Stomach (tissue), 9 donors: ENCODE data around the gene RAPGEF1. TPM values are rescaled to one million over a fixed set of nuclear protein-coding genes. Genes with fewer than 3 reads are reported as not detected.
A peak's percentile ranks its signal among the peaks of the same experiment; 100 is the strongest.

Experiments used
- DNase-seq, 2 donors: peaks; one replicate each; pipeline versions ENCODE4 v3.0.0 to v3.0.0-alpha.2; 2013 to 2019
- H3K27ac ChIP-seq, 5 donors: fragments of 200-600 bp in 4 of 5; sonication (generic) in 4 of 5; one replicate each; pipeline ENCODE4 v1.5.1; 2013 to 2019; ENCODE audit warnings: mild to moderate bottlenecking in 1 of 5, moderate library complexity in 1 of 5
- H3K27me3 ChIP-seq, 3 donors: fragments of 200-600 bp; sonication (generic); one replicate each; pipeline ENCODE4 v1.5.1; 2017 to 2019; ENCODE audit warnings: mixed run types in 1 of 3
- H3K36me3 ChIP-seq, 4 donors: fragments of 200-600 bp; sonication (generic); 1 replicate in 3 of 4; 2 replicates in 1 of 4; pipeline ENCODE4 v1.5.1; 2016 to 2019
- H3K4me1 ChIP-seq, 4 donors: fragments of 200-600 bp; sonication (generic); one replicate each; pipeline ENCODE4 v1.5.1; 2016 to 2019
- H3K4me3 ChIP-seq, 4 donors: fragments of 200-600 bp; sonication (generic) in 3 of 4; one replicate each; pipeline ENCODE4 v1.5.1; 2016 to 2019; ENCODE audit warnings: mild to moderate bottlenecking in 1 of 4
- H3K9me3 ChIP-seq, 4 donors: fragments of 200-600 bp; sonication (generic); one replicate each; pipeline ENCODE4 v1.5.1; 2016 to 2019
- CTCF ChIP-seq, 7 experiments: fragments of 450-650 bp in 4 of 7; fragments of 200-600 bp in 3 of 7; sonication (generic) in 3 of 7; IDR thresholded peaks; one replicate each; pipeline ENCODE4 v1.5.1; 2016 to 2019; ENCODE audit warnings: antibody characterized with exemption in 7 of 7, control low read depth in 2 of 7, mild to moderate bottlenecking in 1 of 7
- EP300 ChIP-seq: sonication (generic); formaldehyde crosslinking; IDR thresholded peaks from one replicate; pipeline ENCODE4 v1.6.1; 2017; ENCODE audit warnings: antibody characterized with exemption
- POLR2A ChIP-seq, 4 donors: fragments of 450-650 bp; IDR thresholded peaks; one replicate each; pipeline ENCODE4 v1.6.1; 2016; ENCODE audit warnings: antibody characterized with exemption in 4 of 4, control low read depth in 2 of 4, mild to moderate bottlenecking in 1 of 4, moderate library complexity in 1 of 4
- POLR2AphosphoS5 ChIP-seq, 3 donors: sonication (generic); formaldehyde crosslinking; IDR thresholded peaks; one replicate each; pipeline ENCODE4 v1.6.1; 2016; ENCODE audit warnings: antibody characterized with exemption in 3 of 3
- WGBS, 5 donors: extraction: QIAGEN DNeasy Blood & Tissue Kit in 3 of 5; methylation state at CpG; one replicate each; pipeline versions ENCODE4 v1.1.5 to v1.1.7; 2013 to 2018; 5-methylcytosine and 5-hydroxymethylcytosine counted together
- intact Hi-C: fragments of 100-400 bp; cut with DNase I; formaldehyde crosslinking; loops from one replicate; pipeline ENCODE4 v1.15.1; 2023; ENCODE audit warnings: low total_unique reads
- polyA plus RNA-seq, 3 donors: library from polyadenylated mRNA; stranded (reverse); fragments of 200-250 nt; gene quantifications; one replicate each; pipeline ENCODE4 v1.2.3, GENCODE V29; 2013
- total RNA-seq, 5 donors: library from RNA; depleted of rRNA; stranded (reverse); fragments of >200 nt; gene quantifications; one replicate each; pipeline versions ENCODE4 v1.1.0 to v1.2.3, GENCODE V29; 2014 to 2016
- donor health status: healthy with polysubstance abuse.
- donor health status: Bipolar disorder and iron deficiency.
- donor health status: healthy.

The RAPGEF1 gene
- total and polyA plus RNA-seq, 8 donors: 8.4 to 84.6 (median 45.1) TPM

GRCh38 chr9:131582056-131582455, 157.8 kb downstream of the RAPGEF1 start:
- no peak for DNase-seq
- peaks cover 0 to 21% (median 3%) of the 10 kb centered on the region in 4 donors for H3K4me1 ChIP-seq
- no peak for TF ChIP-seq CTCF (IDR thresholded peaks at IDR 0.05)
- WGBS, 5 donors: 83 to 95% (median 93%) methylated on average over 10 of the region's 10 CpGs
- H3K27ac ChIP-seq: no peak overlapping the region
- H3K27me3 ChIP-seq: no peaks in the 10 kb centered on the region
- intact Hi-C loops: no loop called here
- H3K36me3 ChIP-seq: peaks cover 55 to 89% (median 89%) of the 10 kb centered on the region in 4 donors
- no peak overlapping the region for H3K4me3 ChIP-seq
- no peaks in the 10 kb centered on the region for H3K9me3 ChIP-seq

GRCh38 chr9:131580358-131580757, 159.5 kb downstream of the RAPGEF1 start:
- Histone ChIP-seq H3K9me3 (no peaks in the 10 kb centered on the region), H3K4me1 (peaks cover 0 to 16% (median 3%) of the 10 kb centered on the region in 4 donors), H3K4me3 (no peak overlapping the region), H3K36me3 (peaks cover 62 to 100% (median 100%) of the 10 kb centered on the region in 4 donors), H3K27me3 (no peaks in the 10 kb centered on the region), H3K27ac (no peak overlapping the region)
- intact Hi-C loops: no loop called here
- 88 to 97% (median 96%) methylated on average over 6 to 9 of the region's 9 CpGs for WGBS, 5 donors
- TF ChIP-seq CTCF (IDR thresholded peaks at IDR 0.05) (no peak), POLR2A (IDR thresholded peaks at IDR 0.05) (no peak), POLR2AphosphoS5 (IDR thresholded peaks at IDR 0.05) (no peak), EP300 (no peak)
- DNase-seq: no peak

DNA sequence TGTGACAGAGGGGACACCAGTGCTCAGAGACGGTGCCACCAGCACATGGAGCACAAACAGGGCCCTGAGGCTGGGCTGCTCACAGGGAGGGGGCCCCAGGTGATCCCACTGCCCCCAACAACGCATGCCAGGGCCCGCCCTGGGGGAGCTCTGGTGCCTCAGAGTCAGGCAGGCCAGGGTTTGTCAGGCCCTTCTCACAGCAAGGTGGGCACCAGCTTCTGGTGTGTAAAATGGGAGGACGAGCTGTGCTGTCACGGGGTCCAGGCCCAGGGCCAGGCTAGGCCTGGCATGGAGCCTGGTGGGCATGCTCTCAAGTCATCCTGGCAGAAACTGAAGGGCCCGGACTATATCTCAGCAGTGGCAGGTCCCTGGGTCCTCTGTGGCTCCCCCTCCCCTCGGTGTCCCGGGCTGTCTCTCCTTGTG, 160.1 kb downstream of the RAPGEF1 start:
- no peak for DNase-seq
- intact Hi-C loops: no loop called here
- Histone ChIP-seq H3K27me3 (no peaks in the 10 kb centered on the region), H3K9me3 (no peaks in the 10 kb centered on the region), H3K36me3 (peaks cover 62 to 100% (median 100%) of the 10 kb centered on the region in 4 donors), H3K4me3 (no peak overlapping the region), H3K4me1 (peaks cover 0 to 11% (median 3%) of the 10 kb centered on the region in 4 donors), H3K27ac (peak overlapping the region in 1 of 5 donors; percentile 8)
- no peak for TF ChIP-seq POLR2A (IDR thresholded peaks at IDR 0.05)
- no peak for TF ChIP-seq EP300
- TF ChIP-seq CTCF (IDR thresholded peaks at IDR 0.05): no peak
- TF ChIP-seq POLR2AphosphoS5 (IDR thresholded peaks at IDR 0.05): no peak
- WGBS, 5 donors: 50 to 89% (median 88%) methylated on average over 2 to 8 of the region's 8 CpGs

- Histone ChIP-seq H3K4me1 (peaks cover 0 to 7% (median 3%) of the 10 kb centered on the region in 4 donors), H3K9me3 (no peaks in the 10 kb centered on the region), H3K27me3 (no peaks in the 10 kb centered on the region), H3K4me3 (no peak overlapping the region), H3K36me3 (peaks cover 54 to 100% (median 94%) of the 10 kb centered on the region in 4 donors), H3K27ac (peak overlapping the region in 1 of 5 donors; percentile 8)
- intact Hi-C loops: no loop called here
- peak in 1 of 2 donors; percentile 55 for DNase-seq
- no peak for TF ChIP-seq CTCF (IDR thresholded peaks at IDR 0.05)
- 72 to 82% (median 78%) methylated on average over 15 to 26 of the region's 26 CpGs for WGBS, 5 donors
Measured at GRCh38 chr9:131578731-131579504, 161.0 kb downstream of the RAPGEF1 start.
